ENCODE results near the gene DAB1.

Gene DAB1

GRCh38 chr1:57020216-57020615, 403.6 kb downstream of the DAB1 start:
- Histone ChIP-seq H3K4me1 (ENCODE audit: control insufficient read depth, low read depth, low read length) (peaks cover 4% of the 10 kb centered on the region), H3K9me3 (ENCODE audit: control insufficient read depth, low read depth, low read length) (no peaks in the 10 kb centered on the region), H3K9ac (ENCODE audit: low read length) (no peak overlapping the region), H3K36me3 (ENCODE audit: control insufficient read depth, low read depth, low read length) (no peaks in the 10 kb centered on the region), H3K4me3 (ENCODE audit: low read length) (no peak overlapping the region), H3K27ac (ENCODE audit: low read length) (no peak overlapping the region), H3K27me3 (ENCODE audit: control insufficient read depth, insufficient read depth, low read length) (no peaks in the 10 kb centered on the region)

- H3K4me3 ChIP-seq (ENCODE audit: low read length), result no peak overlapping the region
- no peak overlapping the region for H3K9ac ChIP-seq (ENCODE audit: low read length)
- no peaks in the 10 kb centered on the region for H3K36me3 ChIP-seq (ENCODE audit: control insufficient read depth, low read depth, low read length)
- H3K27me3 ChIP-seq (ENCODE audit: control insufficient read depth, insufficient read depth, low read length), result no peaks in the 10 kb centered on the region
- no peak overlapping the region for H3K27ac ChIP-seq (ENCODE audit: low read length)
- H3K9me3 ChIP-seq (ENCODE audit: control insufficient read depth, low read depth, low read length), result no peaks in the 10 kb centered on the region
- H3K4me1 ChIP-seq (ENCODE audit: control insufficient read depth, low read depth, low read length), result peaks cover 3% of the 10 kb centered on the region
Observed at GRCh38 chr1:57019236-57019839, 404.5 kb downstream of the DAB1 start.

GRCh38 chr1:57018119-57018518, 405.7 kb downstream of the DAB1 start:
- no peak overlapping the region for H3K4me3 ChIP-seq (ENCODE audit: low read length)

DNA sequence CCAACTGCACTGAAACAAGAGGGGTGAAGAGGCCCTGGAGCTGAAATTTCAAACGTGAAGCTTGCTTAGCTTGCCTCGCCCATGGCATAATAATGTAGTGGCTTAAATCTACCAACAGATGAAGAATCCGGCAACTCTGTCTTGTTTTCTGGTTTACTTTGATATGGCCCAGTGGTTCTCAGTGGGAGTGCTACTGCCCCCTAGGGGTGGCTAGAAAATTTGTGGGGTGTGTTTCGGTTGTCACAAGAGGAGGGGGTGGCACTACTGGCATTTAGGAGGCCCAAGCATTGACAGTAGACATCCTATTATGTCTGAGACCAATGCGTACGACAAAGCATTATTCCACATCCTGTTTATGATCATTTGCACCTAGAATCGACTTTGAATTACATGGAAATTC, 406.1 kb downstream of the DAB1 start:
- H3K4me1 ChIP-seq (ENCODE audit: control insufficient read depth, low read depth, low read length), result peaks cover 3% of the 10 kb centered on the region
- no peaks in the 10 kb centered on the region for H3K9me3 ChIP-seq (ENCODE audit: control insufficient read depth, low read depth, low read length)
- H3K9ac ChIP-seq (ENCODE audit: low read length), result no peak overlapping the region
- H3K4me3 ChIP-seq (ENCODE audit: low read length), result no peak overlapping the region
- H3K27ac ChIP-seq (ENCODE audit: low read length), result no peak overlapping the region
- H3K27me3 ChIP-seq (ENCODE audit: control insufficient read depth, insufficient read depth, low read length), result no peaks in the 10 kb centered on the region
- no peaks in the 10 kb centered on the region for H3K36me3 ChIP-seq (ENCODE audit: control insufficient read depth, low read depth, low read length)

More at GRCh38 chr1:57018119-57018518, 405.7 kb downstream of the DAB1 start:
- Histone ChIP-seq H3K27me3 (ENCODE audit: control insufficient read depth, insufficient read depth, low read length) (no peaks in the 10 kb centered on the region), H3K4me1 (ENCODE audit: control insufficient read depth, low read depth, low read length) (peaks cover 3% of the 10 kb centered on the region), H3K9ac (ENCODE audit: low read length) (no peak overlapping the region), H3K27ac (ENCODE audit: low read length) (no peak overlapping the region), H3K9me3 (ENCODE audit: control insufficient read depth, low read depth, low read length) (no peaks in the 10 kb centered on the region), H3K36me3 (ENCODE audit: control insufficient read depth, low read depth, low read length) (no peaks in the 10 kb centered on the region)

GRCh38 chr1:57017200-57017599, 406.7 kb downstream of the DAB1 start:
- H3K9ac ChIP-seq (ENCODE audit: low read length), result no peak overlapping the region
- H3K36me3 ChIP-seq (ENCODE audit: control insufficient read depth, low read depth, low read length), result no peaks in the 10 kb centered on the region
- H3K9me3 ChIP-seq (ENCODE audit: control insufficient read depth, low read depth, low read length), result no peaks in the 10 kb centered on the region
- no peak overlapping the region for H3K27ac ChIP-seq (ENCODE audit: low read length)
- H3K27me3 ChIP-seq (ENCODE audit: control insufficient read depth, insufficient read depth, low read length), result no peaks in the 10 kb centered on the region
- H3K4me3 ChIP-seq (ENCODE audit: low read length), result no peak overlapping the region
- H3K4me1 ChIP-seq (ENCODE audit: control insufficient read depth, low read depth, low read length), result peaks cover 3% of the 10 kb centered on the region

- Histone ChIP-seq H3K4me1 (ENCODE audit: control insufficient read depth, low read depth, low read length) (peaks cover 3% of the 10 kb centered on the region), H3K9ac (ENCODE audit: low read length) (no peak overlapping the region), H3K27ac (ENCODE audit: low read length) (no peak overlapping the region), H3K27me3 (ENCODE audit: control insufficient read depth, insufficient read depth, low read length) (no peaks in the 10 kb centered on the region), H3K9me3 (ENCODE audit: control insufficient read depth, low read depth, low read length) (no peaks in the 10 kb centered on the region), H3K36me3 (ENCODE audit: control insufficient read depth, low read depth, low read length) (no peaks in the 10 kb centered on the region), H3K4me3 (ENCODE audit: low read length) (no peak overlapping the region)
Observed at GRCh38 chr1:57015071-57015470, 408.8 kb downstream of the DAB1 start.

- Histone ChIP-seq H3K9me3 (ENCODE audit: control insufficient read depth, low read depth, low read length) (no peaks in the 10 kb centered on the region), H3K27ac (ENCODE audit: low read length) (no peak overlapping the region), H3K4me3 (ENCODE audit: low read length) (no peak overlapping the region), H3K36me3 (ENCODE audit: control insufficient read depth, low read depth, low read length) (no peaks in the 10 kb centered on the region), H3K27me3 (ENCODE audit: control insufficient read depth, insufficient read depth, low read length) (no peaks in the 10 kb centered on the region), H3K9ac (ENCODE audit: low read length) (no peak overlapping the region), H3K4me1 (ENCODE audit: control insufficient read depth, low read depth, low read length) (peaks cover 3% of the 10 kb centered on the region)
Observed at GRCh38 chr1:57013522-57013921, 410.3 kb downstream of the DAB1 start.

DNA sequence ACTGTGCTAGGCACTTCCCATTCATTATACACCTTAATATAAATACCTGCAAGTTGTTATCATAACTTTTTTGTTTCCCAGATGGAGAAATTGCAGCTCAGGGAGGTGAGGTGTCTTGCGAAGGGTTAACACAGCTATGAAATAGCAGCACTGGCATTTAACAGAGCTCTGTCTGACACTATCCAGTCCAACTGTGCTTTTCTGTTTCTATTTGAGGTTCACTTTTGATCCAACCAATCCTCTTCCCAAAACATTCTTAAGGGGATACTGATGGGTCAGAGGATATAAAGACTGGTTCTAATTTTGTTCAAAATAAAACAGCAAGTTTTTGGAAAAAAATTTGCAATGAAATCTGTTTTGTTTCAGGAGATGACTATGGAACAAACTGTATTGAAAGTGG, 411.5 kb downstream of the DAB1 start:
- Histone ChIP-seq H3K9me3 (ENCODE audit: control insufficient read depth, low read depth, low read length) (no peaks in the 10 kb centered on the region), H3K27ac (ENCODE audit: low read length) (no peak overlapping the region), H3K4me1 (ENCODE audit: control insufficient read depth, low read depth, low read length) (peaks cover under 1% of the 10 kb centered on the region), H3K36me3 (ENCODE audit: control insufficient read depth, low read depth, low read length) (no peaks in the 10 kb centered on the region), H3K4me3 (ENCODE audit: low read length) (no peak overlapping the region), H3K9ac (ENCODE audit: low read length) (no peak overlapping the region), H3K27me3 (ENCODE audit: control insufficient read depth, insufficient read depth, low read length) (no peaks in the 10 kb centered on the region)

GRCh38 chr1:57010511-57010910, 413.3 kb downstream of the DAB1 start:
- Histone ChIP-seq H3K36me3 (ENCODE audit: control insufficient read depth, low read depth, low read length) (no peaks in the 10 kb centered on the region), H3K27me3 (ENCODE audit: control insufficient read depth, insufficient read depth, low read length) (no peaks in the 10 kb centered on the region), H3K4me1 (ENCODE audit: control insufficient read depth, low read depth, low read length) (no peaks in the 10 kb centered on the region)

DNA sequence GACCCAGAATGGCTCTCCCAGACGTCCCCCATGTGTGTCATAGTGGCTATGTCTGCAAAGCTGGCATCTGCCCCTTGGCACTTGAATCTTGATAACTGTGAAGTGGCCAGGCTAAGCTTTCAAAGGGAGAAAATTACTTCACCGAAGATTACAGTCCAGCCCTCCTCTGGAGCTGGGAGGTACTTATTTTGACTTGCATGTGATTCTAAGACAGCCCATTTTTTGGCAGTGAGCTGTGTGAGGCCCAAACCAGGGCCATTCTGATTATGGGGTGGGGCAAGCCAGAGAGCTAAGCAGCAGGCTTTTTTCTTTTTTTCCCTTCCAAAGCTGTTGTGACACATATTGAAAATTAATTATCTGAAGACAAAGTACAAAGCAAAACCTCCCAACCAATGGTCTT, 415.9 kb downstream of the DAB1 start:
- Histone ChIP-seq H3K9ac (ENCODE audit: low read length) (no peak overlapping the region), H3K27me3 (ENCODE audit: control insufficient read depth, insufficient read depth, low read length) (no peaks in the 10 kb centered on the region)

More at GRCh38 chr1:57010511-57010910, 413.3 kb downstream of the DAB1 start:
- H3K9ac ChIP-seq (ENCODE audit: low read length), result no peak overlapping the region
- H3K4me3 ChIP-seq (ENCODE audit: low read length), result no peak overlapping the region
- no peaks in the 10 kb centered on the region for H3K9me3 ChIP-seq (ENCODE audit: control insufficient read depth, low read depth, low read length)
- H3K27ac ChIP-seq (ENCODE audit: low read length), result no peak overlapping the region

GRCh38 chr1:57007472-57007871, 416.4 kb downstream of the DAB1 start:
- no peaks in the 10 kb centered on the region for H3K9me3 ChIP-seq (ENCODE audit: control insufficient read depth, low read depth, low read length)
- H3K27ac ChIP-seq (ENCODE audit: low read length), result no peak overlapping the region
- H3K4me3 ChIP-seq (ENCODE audit: low read length), result no peak overlapping the region
- H3K27me3 ChIP-seq (ENCODE audit: control insufficient read depth, insufficient read depth, low read length), result no peaks in the 10 kb centered on the region
- H3K36me3 ChIP-seq (ENCODE audit: control insufficient read depth, low read depth, low read length), result no peaks in the 10 kb centered on the region
- H3K4me1 ChIP-seq (ENCODE audit: control insufficient read depth, low read depth, low read length), result no peaks in the 10 kb centered on the region
- no peak overlapping the region for H3K9ac ChIP-seq (ENCODE audit: low read length)

More for the DNA sequence above, 415.9 kb downstream of the DAB1 start:
- H3K9me3 ChIP-seq (ENCODE audit: control insufficient read depth, low read depth, low read length), result no peaks in the 10 kb centered on the region
- no peak overlapping the region for H3K27ac ChIP-seq (ENCODE audit: low read length)
- H3K4me3 ChIP-seq (ENCODE audit: low read length), result no peak overlapping the region
- H3K36me3 ChIP-seq (ENCODE audit: control insufficient read depth, low read depth, low read length), result no peaks in the 10 kb centered on the region
- H3K4me1 ChIP-seq (ENCODE audit: control insufficient read depth, low read depth, low read length), result no peaks in the 10 kb centered on the region

GRCh38 chr1:57003398-57004139, 420.3 kb downstream of the DAB1 start:
- H3K9me3 ChIP-seq (ENCODE audit: control insufficient read depth, low read depth, low read length), result no peaks in the 10 kb centered on the region
- H3K27me3 ChIP-seq (ENCODE audit: control insufficient read depth, insufficient read depth, low read length), result no peaks in the 10 kb centered on the region
- no peaks in the 10 kb centered on the region for H3K36me3 ChIP-seq (ENCODE audit: control insufficient read depth, low read depth, low read length)
- H3K9ac ChIP-seq (ENCODE audit: low read length), result no peak overlapping the region
- H3K4me1 ChIP-seq (ENCODE audit: control insufficient read depth, low read depth, low read length), result no peaks in the 10 kb centered on the region
- no peak overlapping the region for H3K4me3 ChIP-seq (ENCODE audit: low read length)
- no peak overlapping the region for H3K27ac ChIP-seq (ENCODE audit: low read length)
